ENCODE measurements around the gene MACROH2A2. TPM values are rescaled to one million over a fixed set of nuclear protein-coding genes. Genes with fewer than 3 reads are reported as not detected.
A peak's percentile ranks its signal among the peaks of the same experiment; 100 is the strongest.

The MACROH2A2 gene
- 1 to 10 TPM; 4.8 to 5.5 TPM for total RNA-seq
- 1 to 10 TPM; 4.6 to 5.6 TPM for polyA plus RNA-seq

DNA sequence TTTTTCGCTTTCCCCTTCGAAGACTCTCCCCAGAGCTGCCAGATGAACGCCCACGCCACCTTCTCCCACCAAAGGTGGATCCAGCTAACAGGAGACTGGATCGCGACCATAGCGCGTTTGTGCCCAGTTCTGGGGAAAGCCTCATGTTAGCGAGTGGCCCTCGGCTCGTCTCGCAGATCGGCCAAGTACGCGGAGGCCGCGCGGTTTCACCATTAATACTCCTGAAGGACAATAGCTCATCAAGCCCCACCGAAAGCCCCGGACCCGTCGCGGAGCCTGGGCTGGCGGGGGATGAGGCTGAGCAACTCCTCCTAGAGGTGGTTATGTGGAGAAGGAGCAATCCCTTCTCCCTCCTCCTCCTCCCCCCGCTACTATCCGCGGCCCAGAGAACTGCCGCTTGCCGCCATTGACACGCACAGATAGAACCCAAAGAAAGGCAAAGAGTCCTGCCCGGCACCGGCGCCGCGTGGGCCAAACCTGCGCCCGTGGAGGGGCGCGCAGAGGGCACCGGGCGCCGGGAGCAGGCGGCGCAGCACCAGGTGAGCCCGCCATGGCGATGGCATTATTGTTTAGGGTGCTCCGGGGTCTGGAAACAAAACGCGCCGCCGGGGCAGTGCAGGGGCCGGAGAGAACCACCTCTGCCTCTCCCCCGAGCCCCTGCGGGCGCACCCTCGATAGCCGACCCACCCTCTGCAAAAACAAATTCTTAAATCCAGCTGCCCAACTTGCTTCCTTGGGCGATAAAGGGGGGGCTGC, at the start of gene MACROH2A2:
MACROH2A2 (plus strand) TSS at position 385 of the 756 bp plus-strand sequence. CDS start 22,813 bp downstream, outside the sequence.
- Mint-ChIP-seq H3K36me3 (no peaks in the 10 kb centered on the region), H3K27me3 (peaks cover 31 to 45% of the 10 kb centered on the region in 2 donors), H3K9me3 (no peaks in the 10 kb centered on the region), H3K27ac (peak within 1 kb of the TSS in 1 of 7 donors; percentile 8), H3K4me3 (peak within 1 kb of the TSS; percentile 76 to 89 (median 84)), H3K4me1 (peaks cover 4 to 17% (median 8%) of the 10 kb centered on the region in 4 donors)
- Histone ChIP-seq H3K9me3 (ENCODE audit: control insufficient read depth in 1 of 2, low read length in 2 of 2) (no peaks in the 10 kb centered on the region), H3K4me3 (ENCODE audit: low read length in 2 of 2) (no peak within 1 kb of the TSS), H3K27me3 (ENCODE audit: insufficient read depth, low read length) (peaks cover 16% of the 10 kb centered on the region), H3K36me3 (ENCODE audit: insufficient read depth, low read length) (no peaks in the 10 kb centered on the region), H3K4me1 (ENCODE audit: insufficient read depth, low read length) (no peaks in the 10 kb centered on the region), H3K27ac (ENCODE audit: low read depth, low read length) (no peak within 1 kb of the TSS)
- no peak for DNase-seq
- intact Hi-C loops (cut with micrococcal nuclease): no loop called here
- CTCF ChIA-PET (ENCODE audit: partially characterized antibody): no interaction called here
- POLR2A ChIA-PET (ENCODE audit: partially characterized antibody): no interaction called here

DNA sequence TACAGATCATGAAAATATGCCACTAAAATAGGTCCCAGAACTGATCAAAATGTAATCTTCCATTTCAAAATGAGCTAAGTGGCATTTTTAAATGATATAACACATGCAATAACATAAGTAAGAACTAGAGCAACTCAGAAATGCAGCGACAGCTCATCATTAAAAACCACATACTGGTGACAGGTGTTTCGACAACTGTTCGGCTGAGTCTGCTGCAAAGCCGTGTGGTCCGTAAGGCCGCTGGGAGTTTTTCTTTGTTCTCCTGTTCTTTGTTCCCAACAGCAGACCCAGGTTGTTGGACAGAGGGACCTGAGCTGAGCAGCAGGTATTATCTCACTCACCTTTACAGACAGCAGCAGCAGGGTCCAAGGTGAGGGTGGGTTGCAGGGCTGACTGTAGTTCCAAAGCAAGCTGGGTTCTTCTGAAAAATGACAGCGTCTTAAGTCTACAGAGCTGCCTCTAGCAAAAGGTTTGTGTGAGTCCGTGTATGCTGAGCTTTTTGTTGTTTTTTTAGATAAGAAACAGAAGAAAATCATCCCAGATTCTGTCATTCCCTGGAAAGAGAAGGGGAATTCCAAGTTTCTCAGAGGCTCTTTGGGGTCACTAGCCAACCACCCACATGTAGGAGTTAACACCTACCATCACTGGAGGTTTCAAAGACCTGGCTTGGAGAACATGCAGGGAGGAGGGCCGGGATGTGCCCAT, 45.4 kb upstream of the MACROH2A2 start:
- ChIA-PET POLR2A (ENCODE audit: partially characterized antibody) (no interaction called here), CTCF (ENCODE audit: partially characterized antibody) (interaction anchor here (1.0 kb wide), 1 partner anchor 8 kb away, joined by 3 read pairs; no protein-coding TSS in a partner anchor)
- Mint-ChIP-seq H3K27ac (no peak overlapping the region), H3K4me1 (no peaks in the 10 kb centered on the region), H3K27me3 (peaks cover 26 to 41% of the 10 kb centered on the region in 2 donors), H3K4me3 (no peak overlapping the region), H3K36me3 (no peaks in the 10 kb centered on the region), H3K9me3 (peaks cover 0 to 17% (median 8%) of the 10 kb centered on the region in 8 donors)
- Histone ChIP-seq H3K27me3 (ENCODE audit: insufficient read depth, low read length) (no peaks in the 10 kb centered on the region), H3K4me3 (ENCODE audit: low read length in 2 of 2) (no peak overlapping the region), H3K4me1 (ENCODE audit: insufficient read depth, low read length) (no peaks in the 10 kb centered on the region), H3K36me3 (ENCODE audit: insufficient read depth, low read length) (no peaks in the 10 kb centered on the region), H3K27ac (ENCODE audit: low read depth, low read length) (no peak overlapping the region), H3K9me3 (ENCODE audit: control insufficient read depth in 1 of 2, low read length in 2 of 2) (no peaks in the 10 kb centered on the region)
- intact Hi-C loops (cut with micrococcal nuclease): no loop called here
- DNase-seq: no peak

DNA sequence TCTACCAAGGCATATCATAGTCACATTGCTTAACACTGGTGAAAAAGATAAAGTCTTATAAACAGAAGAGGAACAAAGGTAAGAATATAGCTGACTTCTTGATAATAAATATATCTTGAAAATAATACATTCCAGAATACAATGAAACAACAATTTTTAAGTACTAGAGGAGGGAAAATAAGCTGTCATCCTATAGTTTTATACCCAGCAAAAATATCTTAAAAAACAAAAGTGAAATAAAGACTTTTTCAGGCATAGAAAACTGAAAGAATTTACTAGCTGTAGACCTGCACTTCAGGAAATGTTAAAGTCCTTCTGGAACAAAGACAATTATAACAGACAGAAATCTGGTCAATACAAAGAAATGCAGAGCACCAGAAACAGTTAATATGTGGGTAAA, 21.4 kb upstream of the MACROH2A2 start:
- no peaks in the 10 kb centered on the region for H3K27me3 ChIP-seq (ENCODE audit: insufficient read depth, low read length)
- peaks cover 0 to 5% of the 10 kb centered on the region in 2 donors for H3K9me3 ChIP-seq (ENCODE audit: control insufficient read depth in 1 of 2, low read length in 2 of 2)
- no peak overlapping the region for H3K4me3 Mint-ChIP-seq
- CTCF ChIA-PET (ENCODE audit: partially characterized antibody): no interaction called here
- H3K4me1 Mint-ChIP-seq: no peaks in the 10 kb centered on the region
- H3K9me3 Mint-ChIP-seq: peaks cover 0 to 36% (median 29%) of the 10 kb centered on the region in 8 donors
- H3K4me1 ChIP-seq (ENCODE audit: insufficient read depth, low read length): no peaks in the 10 kb centered on the region
- POLR2A ChIA-PET (ENCODE audit: partially characterized antibody): no interaction called here
- peaks cover 5 to 19% of the 10 kb centered on the region in 2 donors for H3K27me3 Mint-ChIP-seq
- intact Hi-C loops (cut with micrococcal nuclease): no loop called here
- H3K27ac ChIP-seq (ENCODE audit: low read depth, low read length): no peak overlapping the region
- DNase-seq: no peak
- no peak overlapping the region for H3K4me3 ChIP-seq (ENCODE audit: low read length in 2 of 2)
- H3K36me3 Mint-ChIP-seq: peaks cover 4 to 7% of the 10 kb centered on the region in 2 donors
- H3K36me3 ChIP-seq (ENCODE audit: insufficient read depth, low read length): no peaks in the 10 kb centered on the region
- H3K27ac Mint-ChIP-seq: no peak overlapping the region

DNA sequence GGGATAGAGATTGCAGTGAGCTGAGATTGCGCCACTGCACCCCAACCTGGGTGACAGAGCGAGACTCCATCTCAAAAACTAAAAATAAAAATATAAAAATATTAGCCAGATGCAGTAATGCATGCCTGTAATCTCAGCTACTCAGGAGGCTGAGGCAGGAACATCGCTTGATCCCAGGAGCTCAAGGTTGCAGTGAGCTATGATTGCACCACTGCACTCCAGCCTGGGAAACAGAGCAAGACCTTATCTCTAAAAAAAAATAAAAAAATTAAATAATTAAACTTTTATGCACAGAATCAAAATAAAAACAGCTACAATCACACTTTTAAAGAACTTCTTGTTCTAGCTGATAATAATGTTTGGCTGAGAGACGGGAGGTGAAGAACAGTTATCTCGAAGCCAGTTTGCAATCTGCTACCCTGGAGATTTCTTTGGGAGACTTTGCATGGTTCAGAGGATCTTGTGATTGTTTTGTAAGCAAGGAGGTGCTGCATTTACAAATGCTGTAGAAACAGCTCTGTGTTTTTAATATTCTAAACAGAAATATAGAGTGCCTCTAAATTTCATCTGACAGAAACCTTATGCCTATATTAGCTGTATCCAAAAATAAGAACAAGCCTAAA, 19.9 kb upstream of the MACROH2A2 start:
- Mint-ChIP-seq H3K4me1 (no peaks in the 10 kb centered on the region), H3K4me3 (no peak overlapping the region), H3K27ac (no peak overlapping the region), H3K9me3 (peaks cover 0 to 36% (median 26%) of the 10 kb centered on the region in 8 donors), H3K27me3 (peaks cover 9 to 17% of the 10 kb centered on the region in 2 donors), H3K36me3 (peaks cover 2 to 7% of the 10 kb centered on the region in 2 donors)
- H3K27me3 ChIP-seq (ENCODE audit: insufficient read depth, low read length): no peaks in the 10 kb centered on the region
- no peak overlapping the region for H3K4me3 ChIP-seq (ENCODE audit: low read length in 2 of 2)
- no peaks in the 10 kb centered on the region for H3K4me1 ChIP-seq (ENCODE audit: insufficient read depth, low read length)
- POLR2A ChIA-PET (ENCODE audit: partially characterized antibody): no interaction called here
- CTCF ChIA-PET (ENCODE audit: partially characterized antibody): no interaction called here
- intact Hi-C loops (cut with micrococcal nuclease): no loop called here
- H3K36me3 ChIP-seq (ENCODE audit: insufficient read depth, low read length): no peaks in the 10 kb centered on the region
- H3K9me3 ChIP-seq (ENCODE audit: control insufficient read depth in 1 of 2, low read length in 2 of 2): peaks cover 0 to 5% of the 10 kb centered on the region in 2 donors
- H3K27ac ChIP-seq (ENCODE audit: low read depth, low read length): no peak overlapping the region
- DNase-seq: no peak

DNA sequence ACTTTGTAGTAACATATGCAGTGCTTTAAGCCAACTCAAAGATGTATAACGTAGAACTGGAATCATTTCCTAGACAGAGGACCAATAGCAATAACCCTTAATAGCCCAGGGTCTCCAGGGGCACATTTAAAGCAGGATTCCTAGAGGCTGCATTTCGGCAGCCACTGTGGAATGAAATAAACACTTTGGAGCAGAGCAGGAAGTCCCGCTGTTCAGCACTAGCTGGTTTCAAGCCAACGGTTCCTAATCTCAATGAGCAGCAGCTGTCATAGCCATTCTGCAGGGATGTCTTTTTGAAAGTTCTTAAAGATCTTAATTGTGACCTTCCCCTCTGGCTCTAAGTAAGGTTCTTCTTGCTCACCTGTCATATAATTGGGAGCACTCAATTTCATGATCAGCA, 18.4 kb upstream of the MACROH2A2 start:
- no peaks in the 10 kb centered on the region for H3K4me1 Mint-ChIP-seq
- ChIA-PET POLR2A (ENCODE audit: partially characterized antibody) (no interaction called here), CTCF (ENCODE audit: partially characterized antibody) (no interaction called here)
- Histone ChIP-seq H3K9me3 (ENCODE audit: control insufficient read depth in 1 of 2, low read length in 2 of 2) (peaks cover 0 to 5% of the 10 kb centered on the region in 2 donors), H3K27ac (ENCODE audit: low read depth, low read length) (no peak overlapping the region), H3K4me1 (ENCODE audit: insufficient read depth, low read length) (no peaks in the 10 kb centered on the region), H3K36me3 (ENCODE audit: insufficient read depth, low read length) (no peaks in the 10 kb centered on the region), H3K27me3 (ENCODE audit: insufficient read depth, low read length) (no peaks in the 10 kb centered on the region), H3K4me3 (ENCODE audit: low read length in 2 of 2) (no peak overlapping the region)
- intact Hi-C loops (cut with micrococcal nuclease): no loop called here
- H3K4me3 Mint-ChIP-seq: no peak overlapping the region
- no peak for DNase-seq
- H3K36me3 Mint-ChIP-seq: peaks cover 2 to 11% of the 10 kb centered on the region in 2 donors
- peaks cover 6 to 39% (median 28%) of the 10 kb centered on the region in 8 donors for H3K9me3 Mint-ChIP-seq
- H3K27me3 Mint-ChIP-seq: peaks cover 9 to 21% of the 10 kb centered on the region in 2 donors
- H3K27ac Mint-ChIP-seq: no peak overlapping the region

DNA sequence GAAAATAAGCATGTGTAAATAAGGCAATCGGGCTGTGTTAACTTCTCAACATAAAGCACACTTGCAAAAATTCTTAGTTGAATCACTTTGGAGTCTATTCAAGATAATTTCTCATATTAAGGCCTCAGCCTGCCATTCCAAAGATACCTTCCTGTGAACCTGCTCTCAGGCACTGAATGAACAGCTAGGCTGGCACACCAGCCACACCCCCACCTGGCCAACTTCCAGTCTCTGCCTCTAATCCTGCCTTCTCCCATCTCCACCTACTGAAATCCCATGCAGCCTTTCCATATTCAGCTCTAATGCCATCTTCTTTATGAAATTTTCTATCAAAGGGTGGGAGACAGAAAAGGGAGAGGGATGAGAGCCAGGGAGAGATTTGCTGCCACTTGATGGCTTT, 17.1 kb upstream of the MACROH2A2 start:
- ChIA-PET POLR2A (ENCODE audit: partially characterized antibody) (no interaction called here), CTCF (ENCODE audit: partially characterized antibody) (no interaction called here)
- intact Hi-C loops (cut with micrococcal nuclease): no loop called here
- Mint-ChIP-seq H3K36me3 (peaks cover 2 to 10% of the 10 kb centered on the region in 2 donors), H3K27ac (no peak overlapping the region), H3K27me3 (peaks cover 9 to 22% of the 10 kb centered on the region in 2 donors), H3K4me1 (no peaks in the 10 kb centered on the region), H3K4me3 (no peak overlapping the region), H3K9me3 (peaks cover 7 to 35% (median 23%) of the 10 kb centered on the region in 8 donors)
- no peak overlapping the region for H3K27ac ChIP-seq (ENCODE audit: low read depth, low read length)
- H3K9me3 ChIP-seq (ENCODE audit: control insufficient read depth in 1 of 2, low read length in 2 of 2): no peaks in the 10 kb centered on the region
- no peaks in the 10 kb centered on the region for H3K4me1 ChIP-seq (ENCODE audit: insufficient read depth, low read length)
- no peak for DNase-seq
- H3K4me3 ChIP-seq (ENCODE audit: low read length in 2 of 2): no peak overlapping the region
- no peaks in the 10 kb centered on the region for H3K27me3 ChIP-seq (ENCODE audit: insufficient read depth, low read length)
- no peaks in the 10 kb centered on the region for H3K36me3 ChIP-seq (ENCODE audit: insufficient read depth, low read length)

DNA sequence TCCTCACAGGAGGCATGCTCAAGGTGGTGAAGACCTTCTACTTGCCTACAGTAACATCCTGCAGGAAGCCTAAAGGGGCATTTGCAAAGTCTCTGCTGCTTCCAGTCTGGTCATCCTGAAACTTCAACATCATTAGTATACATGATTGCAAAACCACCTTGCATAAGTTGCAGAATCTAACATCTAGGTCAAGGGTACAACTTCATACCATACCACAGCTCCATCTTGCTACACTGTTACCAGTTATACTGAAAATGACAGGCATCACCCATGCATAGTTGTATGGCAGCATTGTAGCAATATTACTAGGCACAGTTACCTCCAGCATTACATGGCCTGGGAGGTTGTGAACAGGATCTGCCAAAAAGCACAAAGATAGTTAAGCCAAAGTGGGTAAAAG, 13.7 kb upstream of the MACROH2A2 start:
- CTCF ChIA-PET (ENCODE audit: partially characterized antibody): no interaction called here
- H3K9me3 Mint-ChIP-seq: peaks cover 9 to 42% (median 30%) of the 10 kb centered on the region in 8 donors
- intact Hi-C loops (cut with micrococcal nuclease): no loop called here

More for the DNA sequence above, 13.7 kb upstream of the MACROH2A2 start:
- DNase-seq: no peak
- Mint-ChIP-seq H3K27ac (no peak overlapping the region), H3K36me3 (peaks cover 0 to 9% of the 10 kb centered on the region in 2 donors), H3K27me3 (peaks cover 16 to 25% of the 10 kb centered on the region in 2 donors), H3K4me1 (no peaks in the 10 kb centered on the region), H3K4me3 (no peak overlapping the region)
- Histone ChIP-seq H3K27ac (ENCODE audit: low read depth, low read length) (no peak overlapping the region), H3K27me3 (ENCODE audit: insufficient read depth, low read length) (no peaks in the 10 kb centered on the region), H3K4me3 (ENCODE audit: low read length in 2 of 2) (no peak overlapping the region), H3K36me3 (ENCODE audit: insufficient read depth, low read length) (no peaks in the 10 kb centered on the region), H3K9me3 (ENCODE audit: control insufficient read depth in 1 of 2, low read length in 2 of 2) (no peaks in the 10 kb centered on the region), H3K4me1 (ENCODE audit: insufficient read depth, low read length) (no peaks in the 10 kb centered on the region)
- POLR2A ChIA-PET (ENCODE audit: partially characterized antibody): no interaction called here
